Left hindlimb (tissue), 1 donor: ENCODE data around the gene VIPR2.

Experiments used
- DNase-seq: peaks from one replicate; pipeline ENCODE4 v3.0.0-alpha.2; 2018

Gene VIPR2

GRCh38 chr7:159118197-159118595 is 26.5 kb downstream of the VIPR2 start:
- DNase-seq, result no peak

- no peak for DNase-seq
Observed at GRCh38 chr7:159117366-159118196, 27.1 kb downstream of the VIPR2 start.

GRCh38 chr7:159116581-159117339 is 27.9 kb downstream of the VIPR2 start:
- no peak for DNase-seq

- DNase-seq, result no peak
Observed at GRCh38 chr7:159115601-159116501, 28.8 kb downstream of the VIPR2 start.

GRCh38 chr7:159114981-159115380 is 29.7 kb downstream of the VIPR2 start:
- DNase-seq, result no peak

- DNase-seq, result no peak
Observed at GRCh38 chr7:159114096-159114495, 30.6 kb downstream of the VIPR2 start.

GRCh38 chr7:159113056-159113455 is 31.6 kb downstream of the VIPR2 start:
- DNase-seq, result no peak

- DNase-seq, result no peak
Observed at GRCh38 chr7:159112136-159113011, 32.3 kb downstream of the VIPR2 start.

- DNase-seq, result no peak
Observed at GRCh38 chr7:159109653-159110035, 35.0 kb downstream of the VIPR2 start.

- no peak for DNase-seq
Observed at GRCh38 chr7:159108941-159109652, 35.6 kb downstream of the VIPR2 start.

- no peak for DNase-seq
Observed at GRCh38 chr7:159108491-159108890, 36.2 kb downstream of the VIPR2 start.

GRCh38 chr7:159107161-159107892 is 37.3 kb downstream of the VIPR2 start:
- peak; percentile 60 for DNase-seq

GRCh38 chr7:159105832-159106811 is 38.5 kb downstream of the VIPR2 start:
- peak; percentile 24 for DNase-seq

GRCh38 chr7:159105066-159105780 is 39.4 kb downstream of the VIPR2 start:
- peak; percentile 3 for DNase-seq

- DNase-seq, result peak; percentile 19
Observed at GRCh38 chr7:159104188-159104920, 40.3 kb downstream of the VIPR2 start.

GRCh38 chr7:159103382-159104187 is 41.1 kb downstream of the VIPR2 start:
- DNase-seq, result no peak
